ENCODE results near the gene GARIN5A.

DNA sequence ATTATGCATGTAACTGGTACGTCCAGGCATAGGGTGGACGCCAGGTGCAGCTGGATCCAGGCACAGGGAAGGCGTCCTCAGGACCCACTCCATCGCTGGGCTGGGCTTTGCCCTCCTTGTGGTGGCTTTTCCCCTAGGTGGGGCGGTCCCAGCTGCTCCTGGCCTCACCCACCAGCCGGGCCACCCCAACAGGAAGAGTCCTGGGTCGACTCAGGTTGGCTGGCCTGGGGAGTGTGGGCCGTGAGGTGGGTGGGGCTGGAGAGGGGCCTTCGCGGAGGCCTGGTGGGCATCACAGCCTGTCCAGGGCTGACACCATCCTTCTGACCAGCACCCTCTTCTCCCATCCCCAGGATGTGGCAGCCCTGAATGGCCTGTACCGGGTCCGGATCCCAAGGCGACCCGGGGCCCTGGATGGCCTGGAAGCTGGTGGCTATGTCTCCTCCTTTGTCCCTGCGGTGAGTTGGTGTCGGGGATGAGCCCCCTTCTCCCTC is 3.2 kb upstream of the GARIN5A start:
- TF ChIP-seq, protein P1, sequence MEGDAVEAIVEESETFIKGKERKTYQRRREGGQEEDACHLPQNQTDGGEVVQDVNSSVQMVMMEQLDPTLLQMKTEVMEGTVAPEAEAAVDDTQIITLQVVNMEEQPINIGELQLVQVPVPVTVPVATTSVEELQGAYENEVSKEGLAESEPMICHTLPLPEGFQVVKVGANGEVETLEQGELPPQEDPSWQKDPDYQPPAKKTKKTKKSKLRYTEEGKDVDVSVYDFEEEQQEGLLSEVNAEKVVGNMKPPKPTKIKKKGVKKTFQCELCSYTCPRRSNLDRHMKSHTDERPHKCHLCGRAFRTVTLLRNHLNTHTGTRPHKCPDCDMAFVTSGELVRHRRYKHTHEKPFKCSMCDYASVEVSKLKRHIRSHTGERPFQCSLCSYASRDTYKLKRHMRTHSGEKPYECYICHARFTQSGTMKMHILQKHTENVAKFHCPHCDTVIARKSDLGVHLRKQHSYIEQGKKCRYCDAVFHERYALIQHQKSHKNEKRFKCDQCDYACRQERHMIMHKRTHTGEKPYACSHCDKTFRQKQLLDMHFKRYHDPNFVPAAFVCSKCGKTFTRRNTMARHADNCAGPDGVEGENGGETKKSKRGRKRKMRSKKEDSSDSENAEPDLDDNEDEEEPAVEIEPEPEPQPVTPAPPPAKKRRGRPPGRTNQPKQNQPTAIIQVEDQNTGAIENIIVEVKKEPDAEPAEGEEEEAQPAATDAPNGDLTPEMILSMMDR (IDR thresholded peaks at IDR 0.05) = no peak
- TF ChIP-seq EP300 (IDR thresholded peaks at IDR 0.05; ENCODE audit: low read depth) = no peak
- TF ChIP-seq POLR2AphosphoS5 (IDR thresholded peaks at IDR 0.05) = no peak
